Measurements from ENCODE around the gene TMEM181.

DNA sequence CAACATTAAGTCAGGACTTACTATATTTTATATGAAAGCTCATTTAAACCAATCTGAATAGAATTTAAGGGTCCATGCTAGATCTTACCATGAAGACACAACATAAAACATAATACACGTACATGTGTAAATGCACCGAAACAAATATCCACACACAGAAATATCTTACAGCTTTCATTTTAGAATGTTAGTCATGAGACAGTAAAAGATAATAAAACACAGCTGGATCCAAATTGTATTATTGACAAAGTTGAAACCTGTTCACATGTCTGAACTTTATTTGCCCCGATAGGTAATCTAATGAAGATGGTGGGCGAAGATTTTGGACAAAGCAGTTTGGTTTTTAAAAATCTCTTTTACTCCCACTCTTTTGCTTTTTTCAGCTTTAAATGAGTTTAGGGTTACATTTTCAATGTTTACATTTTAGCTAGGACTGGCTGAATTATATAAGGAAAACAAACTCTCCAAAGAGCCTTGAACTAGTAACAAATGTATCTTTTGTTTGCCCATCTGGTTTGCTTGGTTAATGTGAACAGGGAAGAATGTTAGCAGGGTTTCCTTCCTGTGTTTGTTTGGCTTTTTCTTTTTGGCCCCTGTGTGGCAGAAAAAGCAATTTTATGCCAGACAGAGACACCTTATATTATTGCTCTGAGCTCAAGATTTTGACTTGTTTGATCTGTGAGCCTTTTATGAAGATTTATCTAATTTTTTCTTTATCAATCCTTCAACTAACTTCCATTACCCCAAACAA lies 5.1 kb upstream of the TMEM181 start:
- TF ChIP-seq, protein P1, sequence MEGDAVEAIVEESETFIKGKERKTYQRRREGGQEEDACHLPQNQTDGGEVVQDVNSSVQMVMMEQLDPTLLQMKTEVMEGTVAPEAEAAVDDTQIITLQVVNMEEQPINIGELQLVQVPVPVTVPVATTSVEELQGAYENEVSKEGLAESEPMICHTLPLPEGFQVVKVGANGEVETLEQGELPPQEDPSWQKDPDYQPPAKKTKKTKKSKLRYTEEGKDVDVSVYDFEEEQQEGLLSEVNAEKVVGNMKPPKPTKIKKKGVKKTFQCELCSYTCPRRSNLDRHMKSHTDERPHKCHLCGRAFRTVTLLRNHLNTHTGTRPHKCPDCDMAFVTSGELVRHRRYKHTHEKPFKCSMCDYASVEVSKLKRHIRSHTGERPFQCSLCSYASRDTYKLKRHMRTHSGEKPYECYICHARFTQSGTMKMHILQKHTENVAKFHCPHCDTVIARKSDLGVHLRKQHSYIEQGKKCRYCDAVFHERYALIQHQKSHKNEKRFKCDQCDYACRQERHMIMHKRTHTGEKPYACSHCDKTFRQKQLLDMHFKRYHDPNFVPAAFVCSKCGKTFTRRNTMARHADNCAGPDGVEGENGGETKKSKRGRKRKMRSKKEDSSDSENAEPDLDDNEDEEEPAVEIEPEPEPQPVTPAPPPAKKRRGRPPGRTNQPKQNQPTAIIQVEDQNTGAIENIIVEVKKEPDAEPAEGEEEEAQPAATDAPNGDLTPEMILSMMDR (IDR thresholded peaks at IDR 0.05) = no peak
- TF ChIP-seq POLR2A (IDR thresholded peaks at IDR 0.05) = no peak

Measured in right lobe of liver (tissue), 4 donors.